Fibroblast of skin of back (primary cell): ENCODE results near the gene C3orf33.

Experiments
- DNase-seq: peaks from one replicate; pipeline ENCODE4 v3.0.0-alpha.2; 2013

Gene C3orf33

DNA sequence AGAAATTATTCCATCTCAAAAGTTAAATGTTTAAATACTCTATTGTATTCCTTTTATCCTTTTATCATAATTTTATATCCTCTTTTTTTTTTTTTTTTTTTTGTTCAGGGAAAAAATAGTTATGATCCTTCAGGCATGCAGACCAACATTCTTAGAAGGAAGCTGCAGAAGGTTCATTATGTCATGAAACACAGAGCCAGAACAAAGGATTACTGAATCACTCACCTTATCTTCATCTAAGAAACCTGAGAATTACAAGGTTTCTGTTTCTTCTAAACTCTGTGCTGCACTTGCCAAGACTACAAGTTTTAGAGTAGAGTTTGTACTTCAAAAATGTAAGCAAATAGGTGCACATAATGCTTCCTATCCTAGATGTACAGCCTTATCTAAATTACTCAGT, 64.5 kb downstream of the C3orf33 start:
- no peak for DNase-seq

DNA sequence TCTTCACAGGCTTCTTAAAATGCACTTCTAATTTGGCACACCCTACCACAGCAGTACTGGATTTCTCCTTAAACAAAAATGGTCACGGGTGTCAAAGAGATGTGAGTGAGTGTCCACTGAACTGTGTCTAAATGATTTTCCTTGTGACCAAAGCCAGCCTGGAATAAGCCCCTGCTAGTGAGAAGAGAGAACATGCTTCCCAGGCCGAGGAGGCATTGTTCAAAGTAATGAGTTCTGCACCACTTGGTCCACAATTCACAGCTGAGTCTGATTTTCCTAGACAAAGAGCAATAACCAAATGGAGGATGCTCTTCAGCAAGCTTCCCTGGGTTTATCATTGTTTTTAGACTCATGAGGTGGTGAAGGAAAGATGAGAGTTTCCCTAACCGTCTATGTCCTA, 65.0 kb downstream of the C3orf33 start:
- no peak for DNase-seq

DNA sequence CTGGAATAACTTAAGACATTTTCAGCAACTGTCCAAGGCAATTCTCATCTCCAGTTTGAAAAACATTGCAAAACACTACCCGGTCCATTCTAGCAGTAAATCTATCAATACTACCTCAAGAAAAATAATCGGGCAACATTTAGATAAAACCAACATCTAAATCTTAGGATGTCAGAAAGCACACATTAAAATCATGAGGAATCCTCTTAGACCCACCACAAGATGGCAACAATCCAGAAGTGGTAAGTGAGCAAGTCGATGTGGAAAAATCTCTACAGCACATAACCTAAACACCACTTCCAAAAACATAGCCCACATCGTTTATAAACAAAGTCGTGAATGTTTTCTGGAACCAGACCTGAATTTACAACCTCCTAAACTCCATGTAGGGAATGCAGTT, 66.9 kb downstream of the C3orf33 start:
- DNase-seq: no peak

DNA sequence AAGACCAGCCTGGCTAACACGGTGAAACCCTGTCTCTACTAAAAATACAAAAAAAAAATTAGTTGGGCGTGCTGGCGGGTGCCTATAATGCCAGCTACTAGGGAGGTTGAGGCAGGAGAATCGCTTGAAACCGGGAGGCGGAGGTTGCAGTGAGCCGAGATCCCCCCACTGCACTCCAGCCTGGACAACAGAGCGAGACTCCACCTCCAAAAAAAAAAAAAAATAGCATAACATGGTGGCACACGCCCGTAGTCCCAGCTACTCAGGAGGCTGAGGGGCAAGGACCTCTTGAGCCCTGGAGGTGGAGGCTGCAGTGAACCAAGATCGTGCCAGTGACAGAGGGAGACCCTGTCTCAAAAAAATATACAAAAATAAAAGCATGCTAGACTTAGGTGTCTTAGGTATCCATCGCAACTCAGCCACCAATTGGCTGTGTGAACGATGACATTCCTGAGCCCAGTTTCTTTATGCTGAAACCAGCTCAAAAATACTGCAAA, 67.5 kb downstream of the C3orf33 start:
- no peak for DNase-seq

DNA sequence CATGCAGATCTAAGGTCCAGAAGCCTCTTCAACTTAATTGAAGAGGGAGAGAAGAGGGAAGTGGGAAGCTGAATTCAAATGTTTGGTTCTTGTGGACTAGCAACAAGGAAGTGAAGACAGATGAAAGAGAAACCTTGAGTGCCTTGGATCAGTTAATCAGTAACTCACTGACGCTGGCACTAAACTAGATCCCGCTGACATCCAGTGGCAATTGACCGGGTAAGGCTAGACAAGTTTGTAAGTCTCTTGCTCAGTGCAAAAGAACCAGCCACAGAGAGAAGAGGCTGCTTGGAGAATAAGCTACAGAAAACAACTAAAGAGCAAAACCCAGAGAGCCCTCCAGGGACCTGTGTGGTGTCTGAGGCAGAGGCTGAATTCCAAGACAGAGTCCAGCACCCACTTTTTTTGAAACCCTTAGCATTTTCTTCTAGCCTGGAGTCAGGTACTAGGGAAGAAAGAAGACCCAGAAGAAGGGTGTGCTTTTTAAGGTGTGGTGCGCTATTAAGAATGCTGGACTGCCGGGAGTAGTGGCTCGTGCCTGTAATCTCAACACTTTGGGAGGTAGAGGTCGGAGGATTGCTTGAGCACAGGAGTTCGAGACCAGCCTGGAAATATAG, 68.1 kb downstream of the C3orf33 start:
- DNase-seq: no peak

DNA sequence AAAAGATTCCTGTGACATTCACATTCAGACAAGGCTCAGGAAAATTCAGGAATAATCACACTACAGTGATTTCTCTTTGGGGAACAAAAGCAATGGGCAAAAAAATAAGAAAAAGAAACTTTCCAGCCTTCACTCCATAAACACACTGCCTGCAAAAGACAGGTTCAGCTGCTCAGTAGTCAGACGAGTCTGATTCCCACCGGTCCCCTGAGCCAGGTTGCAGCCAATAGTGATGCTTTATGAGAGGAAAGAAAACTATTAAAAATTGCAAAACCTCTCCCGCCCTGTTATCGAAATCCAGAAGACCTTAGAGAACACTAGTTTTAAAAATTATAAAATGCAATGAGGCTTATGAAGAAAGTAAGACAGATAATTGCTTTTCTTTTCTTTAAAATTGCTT, 69.7 kb downstream of the C3orf33 start:
- no peak for DNase-seq

DNA sequence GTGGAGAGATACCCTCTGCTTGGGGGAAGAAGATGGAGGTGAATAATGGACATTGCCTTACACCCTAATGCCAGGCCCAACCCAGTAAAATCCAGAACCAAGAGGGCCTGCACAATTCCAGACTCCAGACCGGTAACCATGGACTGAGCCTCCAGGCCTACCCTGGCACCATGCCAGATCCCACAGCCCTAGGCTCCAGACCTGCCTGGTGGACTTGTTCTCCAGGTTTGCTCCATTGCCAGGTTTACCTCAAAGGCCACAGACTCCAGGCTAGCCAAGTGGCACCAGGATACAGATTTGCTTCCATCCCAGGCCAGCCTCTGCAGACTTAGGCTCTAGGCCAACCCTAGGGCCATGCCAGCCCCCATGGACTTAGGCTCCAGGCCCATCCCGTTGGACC, 75.2 kb downstream of the C3orf33 start:
- DNase-seq: no peak

DNA sequence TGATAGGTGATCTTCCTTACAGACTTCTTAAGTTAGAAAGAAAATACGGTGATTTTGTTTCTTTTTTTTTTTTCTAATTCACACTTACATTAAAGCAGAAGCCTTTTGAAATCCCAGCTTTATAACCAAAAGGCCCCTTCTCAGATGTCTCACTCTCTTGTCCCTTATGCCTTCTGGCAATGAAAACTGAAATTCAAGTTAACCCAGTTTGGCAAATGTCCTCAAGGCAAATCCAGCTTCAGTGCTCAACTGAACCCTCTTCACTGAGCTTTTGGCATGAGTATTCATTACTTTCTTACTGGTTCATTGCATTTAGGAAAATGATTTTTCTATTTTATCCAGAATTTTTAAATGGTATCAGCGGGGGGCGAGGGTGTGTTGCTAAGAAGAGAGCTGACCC, 78.2 kb downstream of the C3orf33 start:
- no peak for DNase-seq

DNA sequence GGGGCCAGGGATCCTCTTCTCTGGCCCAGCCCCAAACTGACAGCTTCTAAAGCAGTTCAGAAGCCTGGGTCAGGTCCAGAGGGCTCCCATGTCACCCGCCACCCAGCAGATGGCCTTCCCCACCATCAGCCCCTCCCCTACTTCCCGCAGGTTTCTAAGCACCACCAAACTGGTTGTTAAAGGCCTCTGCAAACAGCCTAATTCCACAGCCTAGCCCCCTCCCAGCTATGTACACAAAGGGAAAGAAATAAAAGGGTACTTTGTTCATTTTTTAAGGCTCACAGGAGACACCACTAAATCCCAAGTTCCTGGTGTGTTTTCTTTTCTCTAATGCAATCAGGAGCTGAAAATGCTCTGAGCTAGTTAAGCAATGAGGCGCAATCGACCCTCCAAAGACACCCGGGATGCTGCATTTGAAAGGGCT, 91.8 kb downstream of the C3orf33 start:
- DNase-seq: no peak
